Measurements from ENCODE around the gene CREB1. TPM values are rescaled to one million over a fixed set of nuclear protein-coding genes. Genes with fewer than 3 reads are reported as not detected.

The CREB1 gene
- total and polyA plus RNA-seq, 11 donors: 4.3 to 58.9 (median 48.9) TPM

DNA sequence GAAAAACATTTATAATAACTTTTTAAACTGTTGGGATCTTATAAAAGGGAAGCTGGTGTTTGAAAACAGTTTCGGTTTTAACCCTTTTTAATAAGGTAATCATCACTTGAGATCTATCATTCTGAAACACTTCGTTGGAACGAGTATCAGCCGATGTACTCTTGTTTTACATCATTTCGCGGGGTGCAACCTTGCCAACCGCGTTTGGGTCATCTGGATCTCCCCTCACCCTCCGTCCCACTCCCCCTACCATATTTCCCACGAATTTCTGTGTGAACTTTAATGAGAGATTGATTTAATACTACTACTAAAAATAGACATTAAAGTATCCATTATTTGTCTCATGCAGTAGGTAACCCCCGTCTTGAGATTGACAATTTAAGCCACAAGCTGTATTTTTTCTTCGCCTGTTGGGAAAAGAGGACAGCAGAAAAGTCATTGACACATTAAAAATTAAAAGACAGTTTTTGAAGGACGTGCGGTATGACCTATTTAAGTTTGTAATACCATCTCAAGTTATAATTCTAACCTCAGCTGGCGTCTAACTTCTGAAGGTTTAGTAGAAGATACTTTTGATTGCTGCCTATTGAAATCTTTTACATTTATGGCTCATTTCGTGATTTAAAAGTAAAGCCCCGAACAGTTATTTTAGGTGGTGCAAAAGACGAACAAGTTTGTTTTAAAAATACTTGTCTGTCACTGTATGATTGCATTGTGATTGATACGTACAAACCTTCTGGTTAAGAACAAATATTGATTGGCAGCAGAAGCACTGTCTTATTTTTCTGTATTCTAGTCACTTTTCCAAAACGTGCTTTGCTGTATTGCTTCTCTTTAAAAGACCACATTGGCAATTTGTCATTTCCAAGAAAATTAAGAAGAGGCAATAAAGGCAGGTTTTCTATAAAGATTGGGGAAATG, 1.5 kb downstream of the CREB1 start:
- H3K27me3 ChIP-seq: no peaks in the 10 kb centered on the region
- peaks cover 0 to 62% (median 52%) of the 10 kb centered on the region in 12 donors for H3K4me1 ChIP-seq
- peak overlapping the region; percentile 82 to 98 (median 95) for H3K27ac ChIP-seq
- WGBS, 4 donors: 3 to 4% (median 3%) methylated on average over 20 of the region's 20 CpGs
- H3K36me3 ChIP-seq: no peaks in the 10 kb centered on the region
- ATAC-seq (no peak), DNase-seq (peak in 1 of 5 donors; percentile 10)
- intact Hi-C loops (cut with DNase I): loop anchor here in 6 of 10 donors (5.0 to 10.0 kb wide), 5 partner anchors 36 to 96 kb away; partner anchors contain the start of gene METTL21A (in 4 of the 6)
- TF ChIP-seq POLR2A (IDR thresholded peaks at IDR 0.05): no peak
- TF ChIP-seq, protein P1, sequence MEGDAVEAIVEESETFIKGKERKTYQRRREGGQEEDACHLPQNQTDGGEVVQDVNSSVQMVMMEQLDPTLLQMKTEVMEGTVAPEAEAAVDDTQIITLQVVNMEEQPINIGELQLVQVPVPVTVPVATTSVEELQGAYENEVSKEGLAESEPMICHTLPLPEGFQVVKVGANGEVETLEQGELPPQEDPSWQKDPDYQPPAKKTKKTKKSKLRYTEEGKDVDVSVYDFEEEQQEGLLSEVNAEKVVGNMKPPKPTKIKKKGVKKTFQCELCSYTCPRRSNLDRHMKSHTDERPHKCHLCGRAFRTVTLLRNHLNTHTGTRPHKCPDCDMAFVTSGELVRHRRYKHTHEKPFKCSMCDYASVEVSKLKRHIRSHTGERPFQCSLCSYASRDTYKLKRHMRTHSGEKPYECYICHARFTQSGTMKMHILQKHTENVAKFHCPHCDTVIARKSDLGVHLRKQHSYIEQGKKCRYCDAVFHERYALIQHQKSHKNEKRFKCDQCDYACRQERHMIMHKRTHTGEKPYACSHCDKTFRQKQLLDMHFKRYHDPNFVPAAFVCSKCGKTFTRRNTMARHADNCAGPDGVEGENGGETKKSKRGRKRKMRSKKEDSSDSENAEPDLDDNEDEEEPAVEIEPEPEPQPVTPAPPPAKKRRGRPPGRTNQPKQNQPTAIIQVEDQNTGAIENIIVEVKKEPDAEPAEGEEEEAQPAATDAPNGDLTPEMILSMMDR (IDR thresholded peaks at IDR 0.05): no peak
- H3K9me3 ChIP-seq: no peaks in the 10 kb centered on the region
- H3K4me3 ChIP-seq: peak overlapping the region; percentile 45 to 90 (median 75)

DNA sequence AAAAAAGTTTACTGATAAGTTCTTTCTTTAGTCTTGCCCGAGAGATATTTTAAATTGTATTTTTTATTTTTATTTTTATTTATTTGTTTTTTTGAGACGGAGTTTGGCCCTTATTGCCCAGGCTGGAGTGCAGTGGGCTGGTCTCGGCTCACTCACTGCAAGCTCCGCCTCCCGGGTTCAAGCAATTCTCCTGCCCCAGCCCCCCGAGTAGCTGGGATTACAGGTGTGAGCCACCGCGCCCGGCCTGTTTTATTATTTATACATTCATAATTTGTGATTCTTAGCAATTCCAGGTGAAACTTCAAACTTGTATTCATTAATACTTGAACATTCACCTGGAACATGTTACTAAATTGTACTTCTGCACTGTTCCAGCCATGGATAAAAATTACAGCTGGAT, 2.9 kb downstream of the CREB1 start:
- no peaks in the 10 kb centered on the region for H3K36me3 ChIP-seq
- H3K4me1 ChIP-seq: peaks cover 0 to 71% (median 56%) of the 10 kb centered on the region in 12 donors
- TF ChIP-seq, protein P1 (IDR thresholded peaks at IDR 0.05): no peak
- no peak for TF ChIP-seq POLR2A (IDR thresholded peaks at IDR 0.05)
- peak overlapping the region in 5 of 12 donors; percentile 60 to 90 (median 75) for H3K4me3 ChIP-seq
- intact Hi-C loops (cut with DNase I): loop anchor here in 7 of 10 donors (2.0 to 10.0 kb wide), 6 partner anchors 14 to 95 kb away; partner anchors contain the start of gene METTL21A (in 4 of the 7)
- no peak for DNase-seq
- no peaks in the 10 kb centered on the region for H3K9me3 ChIP-seq
- peak overlapping the region; percentile 18 to 98 (median 95) for H3K27ac ChIP-seq
- no peaks in the 10 kb centered on the region for H3K27me3 ChIP-seq
- ATAC-seq: no peak
- WGBS, 4 donors: 81 to 89% (median 86%) methylated on average over 9 of the region's 9 CpGs

DNA sequence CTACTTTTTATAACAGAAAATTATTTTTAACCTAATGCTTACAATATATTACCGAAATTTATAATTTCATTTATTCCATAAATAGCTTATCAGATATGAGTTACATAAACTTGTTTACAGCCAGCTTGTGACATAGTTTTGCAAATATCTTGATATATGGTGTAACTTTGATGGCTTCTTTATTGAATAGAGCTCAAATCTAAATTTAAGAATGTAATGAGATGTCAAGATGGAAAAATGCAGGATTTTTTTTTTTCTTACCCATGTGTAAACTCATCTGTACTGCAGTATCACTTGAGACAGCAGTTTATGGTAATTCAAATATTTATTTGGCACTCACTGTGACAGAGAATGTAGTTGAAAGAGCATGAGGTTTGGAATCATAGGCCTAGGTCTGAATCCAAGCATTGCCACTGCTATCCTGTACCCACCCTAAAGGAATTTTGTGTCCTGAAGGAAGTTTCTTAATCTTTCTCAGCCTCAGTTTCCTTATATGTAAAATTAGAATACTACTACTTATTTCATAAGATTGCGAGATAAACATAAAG, 3.8 kb downstream of the CREB1 start:
- intact Hi-C loops (cut with DNase I): loop anchor here in 7 of 10 donors (2.0 to 10.0 kb wide), 6 partner anchors 13 to 94 kb away; partner anchors contain the start of gene METTL21A (in 4 of the 7)
- H3K27ac ChIP-seq: peak overlapping the region in 11 of 12 donors; percentile 43 to 98 (median 96)
- no peaks in the 10 kb centered on the region for H3K36me3 ChIP-seq
- no peak overlapping the region for H3K4me3 ChIP-seq
- DNase-seq (no peak), ATAC-seq (no peak)
- H3K9me3 ChIP-seq: no peaks in the 10 kb centered on the region
- no peak for TF ChIP-seq POLR2A (IDR thresholded peaks at IDR 0.05)
- TF ChIP-seq, protein P1 (IDR thresholded peaks at IDR 0.05): no peak
- 55 to 62% (median 56%) methylated on average over 2 of the region's 2 CpGs for WGBS, 4 donors
- no peaks in the 10 kb centered on the region for H3K27me3 ChIP-seq
- H3K4me1 ChIP-seq: peaks cover 0 to 73% (median 57%) of the 10 kb centered on the region in 12 donors

DNA sequence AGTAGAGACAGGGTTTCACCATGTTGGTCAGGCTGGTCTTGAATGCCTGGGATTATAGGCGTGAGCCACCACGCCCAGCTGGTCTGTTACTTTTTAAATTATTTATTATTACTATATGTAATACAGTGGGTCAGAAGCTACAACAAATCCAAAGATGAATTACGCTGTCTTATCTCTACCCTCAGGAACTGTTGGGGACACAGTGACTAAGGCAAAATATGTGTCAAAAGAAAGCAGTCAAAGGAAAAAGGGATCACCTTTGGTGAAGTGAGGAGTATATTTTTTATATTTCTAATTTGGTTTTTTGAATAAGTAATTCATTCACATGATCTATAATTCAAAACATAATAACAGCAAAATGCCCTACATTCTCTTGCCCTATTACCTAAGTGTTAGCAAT, 4.7 kb downstream of the CREB1 start:
- ATAC-seq (no peak), DNase-seq (no peak)
- H3K9me3 ChIP-seq: no peaks in the 10 kb centered on the region
- no peak overlapping the region for H3K4me3 ChIP-seq
- TF ChIP-seq, protein P1 (IDR thresholded peaks at IDR 0.05): no peak
- TF ChIP-seq POLR2A (IDR thresholded peaks at IDR 0.05): no peak
- H3K4me1 ChIP-seq: peaks cover 0 to 72% (median 57%) of the 10 kb centered on the region in 12 donors
- H3K27me3 ChIP-seq: no peaks in the 10 kb centered on the region
- no peaks in the 10 kb centered on the region for H3K36me3 ChIP-seq
- H3K27ac ChIP-seq: peak overlapping the region in 11 of 12 donors; percentile 43 to 98 (median 96)
- 80 to 84% (median 81%) methylated on average over 3 of the region's 3 CpGs for WGBS, 4 donors
- intact Hi-C loops (cut with DNase I): loop anchor here in 6 of 10 donors (5.0 to 10.0 kb wide), 5 partner anchors 33 to 93 kb away; partner anchors contain the start of gene METTL21A (in 4 of the 6)

Measured in heart left ventricle (tissue), 16 donors.